ENCODE measurements around the gene SLC38A9.

SLC38A9 gene

DNA sequence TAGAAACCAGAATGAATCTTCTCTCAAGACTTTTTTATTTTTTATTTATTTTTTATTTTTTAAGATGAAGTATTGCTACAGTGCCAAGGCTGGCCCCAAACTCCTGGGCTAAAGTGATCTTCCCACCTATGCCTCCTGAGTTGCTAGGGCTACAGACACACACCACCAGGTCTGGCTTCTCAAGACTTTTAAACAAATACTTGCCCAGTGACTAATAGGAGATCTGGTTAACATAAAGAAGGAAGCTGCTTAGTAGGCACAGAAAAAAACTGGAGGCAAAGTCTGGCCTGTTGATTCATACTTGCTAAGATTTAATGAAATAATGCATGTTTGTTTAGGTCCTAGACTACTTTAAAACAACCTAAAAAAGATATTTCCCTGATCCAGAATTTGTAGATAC is 43.8 kb downstream of the SLC38A9 start:
- no peak for DNase-seq (ENCODE audit: low read depth)
- H3K4me3 ChIP-seq (ENCODE audit: low read depth, low read length): no peak overlapping the region
- TF ChIP-seq, protein P1, sequence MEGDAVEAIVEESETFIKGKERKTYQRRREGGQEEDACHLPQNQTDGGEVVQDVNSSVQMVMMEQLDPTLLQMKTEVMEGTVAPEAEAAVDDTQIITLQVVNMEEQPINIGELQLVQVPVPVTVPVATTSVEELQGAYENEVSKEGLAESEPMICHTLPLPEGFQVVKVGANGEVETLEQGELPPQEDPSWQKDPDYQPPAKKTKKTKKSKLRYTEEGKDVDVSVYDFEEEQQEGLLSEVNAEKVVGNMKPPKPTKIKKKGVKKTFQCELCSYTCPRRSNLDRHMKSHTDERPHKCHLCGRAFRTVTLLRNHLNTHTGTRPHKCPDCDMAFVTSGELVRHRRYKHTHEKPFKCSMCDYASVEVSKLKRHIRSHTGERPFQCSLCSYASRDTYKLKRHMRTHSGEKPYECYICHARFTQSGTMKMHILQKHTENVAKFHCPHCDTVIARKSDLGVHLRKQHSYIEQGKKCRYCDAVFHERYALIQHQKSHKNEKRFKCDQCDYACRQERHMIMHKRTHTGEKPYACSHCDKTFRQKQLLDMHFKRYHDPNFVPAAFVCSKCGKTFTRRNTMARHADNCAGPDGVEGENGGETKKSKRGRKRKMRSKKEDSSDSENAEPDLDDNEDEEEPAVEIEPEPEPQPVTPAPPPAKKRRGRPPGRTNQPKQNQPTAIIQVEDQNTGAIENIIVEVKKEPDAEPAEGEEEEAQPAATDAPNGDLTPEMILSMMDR (IDR thresholded peaks at IDR 0.05; ENCODE audit: low read depth, low read length): no peak
- TF ChIP-seq, protein P2, sequence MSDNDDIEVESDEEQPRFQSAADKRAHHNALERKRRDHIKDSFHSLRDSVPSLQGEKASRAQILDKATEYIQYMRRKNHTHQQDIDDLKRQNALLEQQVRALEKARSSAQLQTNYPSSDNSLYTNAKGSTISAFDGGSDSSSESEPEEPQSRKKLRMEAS (IDR thresholded peaks at IDR 0.05; ENCODE audit: low read depth, low read length): no peak
- TF ChIP-seq POLR2A (IDR thresholded peaks at IDR 0.05; ENCODE audit: extremely low read depth, insufficient read length): no peak
- TF ChIP-seq MYC (IDR thresholded peaks at IDR 0.05; ENCODE audit: low read depth, low read length): no peak

DNA sequence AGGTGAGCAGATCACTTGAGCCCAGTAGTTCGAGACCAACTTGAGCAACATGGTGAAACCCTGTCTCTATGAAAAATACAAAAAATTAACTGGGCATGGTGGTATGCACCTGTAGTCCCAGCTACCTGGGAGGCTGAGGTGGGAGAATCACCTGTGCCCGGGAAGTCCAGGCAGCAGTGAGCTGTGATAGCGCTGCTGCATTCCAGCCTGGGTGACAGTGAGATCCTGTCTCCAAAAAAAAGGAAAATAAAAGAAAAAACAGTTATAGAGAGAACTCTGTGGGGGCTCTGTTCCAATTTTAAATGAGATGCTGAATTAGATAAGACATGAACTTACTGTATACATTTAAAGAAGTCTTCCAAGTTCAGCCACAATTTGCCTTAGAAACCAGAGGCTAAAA is 44.2 kb downstream of the SLC38A9 start:
- TF ChIP-seq MYC (IDR thresholded peaks at IDR 0.05; ENCODE audit: low read depth, low read length): no peak
- TF ChIP-seq, protein P2 (IDR thresholded peaks at IDR 0.05; ENCODE audit: low read depth, low read length): no peak
- TF ChIP-seq, protein P1 (IDR thresholded peaks at IDR 0.05; ENCODE audit: low read depth, low read length): no peak
- TF ChIP-seq POLR2A (IDR thresholded peaks at IDR 0.05; ENCODE audit: extremely low read depth, insufficient read length): no peak
- H3K4me3 ChIP-seq (ENCODE audit: low read depth, low read length): no peak overlapping the region
- DNase-seq (ENCODE audit: low read depth): no peak

DNA sequence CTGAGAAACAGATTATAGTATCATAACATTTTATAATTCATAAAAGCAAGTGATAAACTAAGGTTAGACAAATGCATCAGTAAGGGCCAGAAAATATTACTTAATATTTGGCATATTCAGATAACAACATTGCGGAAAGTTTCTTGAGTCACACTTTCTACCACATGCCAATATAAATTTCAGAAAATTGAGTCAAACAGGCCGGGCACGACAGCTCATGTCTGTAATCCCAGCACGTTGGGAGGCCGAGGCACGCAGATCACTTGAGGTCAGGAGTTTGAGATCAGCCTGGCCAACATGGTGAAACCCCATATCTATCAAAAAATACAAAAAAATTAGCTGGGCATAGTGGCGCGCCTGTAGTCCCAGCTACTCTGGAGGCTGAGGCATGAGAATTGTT is 47.1 kb downstream of the SLC38A9 start:
- TF ChIP-seq, protein P2 (IDR thresholded peaks at IDR 0.05; ENCODE audit: low read depth, low read length): no peak
- TF ChIP-seq POLR2A (IDR thresholded peaks at IDR 0.05; ENCODE audit: extremely low read depth, insufficient read length): no peak
- no peak for TF ChIP-seq MYC (IDR thresholded peaks at IDR 0.05; ENCODE audit: low read depth, low read length)
- TF ChIP-seq, protein P1 (IDR thresholded peaks at IDR 0.05; ENCODE audit: low read depth, low read length): no peak
- no peak overlapping the region for H3K4me3 ChIP-seq (ENCODE audit: low read depth, low read length)
- no peak for DNase-seq (ENCODE audit: low read depth)

DNA sequence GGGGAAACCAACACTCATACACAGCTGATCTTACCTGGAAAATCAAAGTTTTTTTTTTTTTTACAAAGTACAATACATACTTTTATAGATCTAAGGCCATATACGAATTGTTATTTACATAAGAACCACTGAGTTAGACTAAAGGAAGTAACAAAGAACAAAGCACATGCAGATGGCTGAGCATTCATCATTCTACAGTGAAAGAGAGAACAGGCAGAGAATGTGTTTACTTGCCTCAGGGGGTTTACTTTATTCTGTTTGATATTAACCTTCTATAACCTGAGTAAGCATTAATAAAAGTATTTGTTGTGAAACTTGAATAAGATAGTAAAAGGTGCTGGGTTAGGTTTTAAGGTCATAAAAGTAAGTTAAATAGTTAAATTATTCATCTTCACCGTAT is 54.7 kb downstream of the SLC38A9 start:
- TF ChIP-seq, protein P2 (IDR thresholded peaks at IDR 0.05; ENCODE audit: low read depth, low read length): no peak
- TF ChIP-seq, protein P1 (IDR thresholded peaks at IDR 0.05; ENCODE audit: low read depth, low read length): no peak
- TF ChIP-seq POLR2A (IDR thresholded peaks at IDR 0.05; ENCODE audit: extremely low read depth, insufficient read length): no peak
- TF ChIP-seq MYC (IDR thresholded peaks at IDR 0.05; ENCODE audit: low read depth, low read length): no peak
- DNase-seq (ENCODE audit: low read depth): no peak
- no peak overlapping the region for H3K4me3 ChIP-seq (ENCODE audit: low read depth, low read length)

DNA sequence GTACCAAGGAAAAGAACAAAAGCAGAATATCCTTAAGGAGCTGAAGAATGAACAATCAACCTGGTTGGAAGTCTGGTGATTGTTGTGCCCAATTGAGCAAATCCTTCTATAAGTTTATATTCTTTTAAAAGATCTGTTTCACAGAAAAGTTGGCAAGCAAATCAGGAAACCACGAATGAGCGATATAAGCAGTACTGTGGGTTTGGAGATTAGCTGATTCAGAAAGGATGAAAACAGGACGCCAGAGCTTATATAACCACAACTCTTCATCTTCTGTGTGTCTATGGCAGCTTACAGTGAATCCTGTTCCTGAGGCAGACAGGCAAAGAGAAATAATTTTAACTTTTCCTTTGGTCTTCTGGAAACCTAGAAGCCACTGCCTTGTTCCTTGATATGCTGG is 61.7 kb downstream of the SLC38A9 start:
- H3K4me3 ChIP-seq (ENCODE audit: low read depth, low read length): no peak overlapping the region
- DNase-seq (ENCODE audit: low read depth): peak; percentile 18
- TF ChIP-seq, protein P2 (IDR thresholded peaks at IDR 0.05; ENCODE audit: low read depth, low read length): no peak
- TF ChIP-seq MYC (IDR thresholded peaks at IDR 0.05; ENCODE audit: low read depth, low read length) (no peak), POLR2A (IDR thresholded peaks at IDR 0.05; ENCODE audit: extremely low read depth, insufficient read length) (no peak)
- TF ChIP-seq, protein P1 (IDR thresholded peaks at IDR 0.05; ENCODE audit: low read depth, low read length): no peak

DNA sequence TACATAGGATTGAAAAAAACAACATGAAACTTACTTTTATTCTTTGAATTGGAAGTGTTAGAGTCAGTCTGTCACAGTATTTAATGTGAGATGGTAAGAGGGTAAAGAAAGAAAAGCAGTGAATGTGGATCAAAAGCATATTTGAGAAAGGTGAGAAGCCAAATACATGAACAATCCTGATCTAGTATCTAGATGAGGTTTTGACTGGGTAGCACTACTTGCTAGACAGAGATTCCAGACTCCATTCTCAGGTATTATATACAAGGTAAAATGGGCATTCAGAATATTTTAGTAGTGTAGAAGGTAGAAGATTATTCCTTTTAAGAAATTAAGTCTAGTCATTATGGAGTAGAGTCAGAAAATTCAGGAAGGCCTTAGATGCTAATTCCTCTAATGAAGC is 62.2 kb downstream of the SLC38A9 start:
- no peak overlapping the region for H3K4me3 ChIP-seq (ENCODE audit: low read depth, low read length)
- TF ChIP-seq, protein P1 (IDR thresholded peaks at IDR 0.05; ENCODE audit: low read depth, low read length): no peak
- TF ChIP-seq MYC (IDR thresholded peaks at IDR 0.05; ENCODE audit: low read depth, low read length): no peak
- TF ChIP-seq POLR2A (IDR thresholded peaks at IDR 0.05; ENCODE audit: extremely low read depth, insufficient read length): no peak
- TF ChIP-seq, protein P2 (IDR thresholded peaks at IDR 0.05; ENCODE audit: low read depth, low read length): no peak
- no peak for DNase-seq (ENCODE audit: low read depth)

Measured in NB4 (cell line).